Astrocyte (in vitro differentiated cells and primary cell): ENCODE data around the gene GSG1L. TPM values are rescaled to one million over a fixed set of nuclear protein-coding genes. Genes with fewer than 3 reads are reported as not detected.

Experiments used
- DNase-seq: peaks from one replicate; pipeline ENCODE4 v3.0.0-alpha.2; 2010; ENCODE audit warnings: low read depth
- FAIRE-seq: peaks from 2 replicates; lab custom pipeline; 2011; peaks lifted over from hg19 to GRCh38; lab: Jason Lieb, UNC
- H2AFZ ChIP-seq: 2 replicates; pipeline ENCODE4 v1.6.0; 2012; ENCODE audit warnings: low read depth, low read length, inconsistent platforms
- H3K27ac ChIP-seq: 2 replicates; pipeline ENCODE4 v1.5.1; 2011; ENCODE audit warnings: low read depth, low read length, inconsistent platforms
- H3K27me3 ChIP-seq: 2 replicates; pipeline ENCODE4 v1.6.0; 2011; ENCODE audit warnings: low read length, inconsistent platforms; ENCODE audit not compliant: insufficient read depth
- H3K36me3 ChIP-seq: 2 replicates; pipeline ENCODE4 v1.5.1; 2011; ENCODE audit warnings: low read length, inconsistent platforms; ENCODE audit not compliant: insufficient read depth
- H3K4me1 ChIP-seq: 2 replicates; pipeline ENCODE4 v1.5.1; 2011; ENCODE audit warnings: low read length, inconsistent platforms; ENCODE audit not compliant: insufficient read depth
- H3K4me2 ChIP-seq: 2 replicates; pipeline ENCODE4 v1.6.0; 2012; ENCODE audit warnings: low read length, inconsistent platforms
- H3K4me3 ChIP-seq: 2 replicates; pipeline ENCODE4 v1.5.1; 2011; ENCODE audit warnings: low read depth, mild to moderate bottlenecking, low read length, inconsistent platforms; ENCODE audit not compliant: insufficient read depth
- H3K79me2 ChIP-seq: 2 replicates; pipeline ENCODE4 v1.6.0; 2012; ENCODE audit warnings: mild to moderate bottlenecking, low read length, inconsistent platforms; ENCODE audit not compliant: insufficient read depth
- H3K9ac ChIP-seq: 2 replicates; pipeline ENCODE4 v1.6.0; 2012; ENCODE audit warnings: mild to moderate bottlenecking, low read length, inconsistent platforms
- H3K9me3 ChIP-seq: 2 replicates; pipeline ENCODE4 v1.5.1; 2012; ENCODE audit warnings: low read depth, mild to moderate bottlenecking, low read length, inconsistent platforms; ENCODE audit not compliant: insufficient read depth
- H4K20me1 ChIP-seq: 2 replicates; pipeline ENCODE4 v1.6.0; 2012; ENCODE audit warnings: low read length, inconsistent platforms; ENCODE audit not compliant: insufficient read depth
- H3K27ac Mint-ChIP-seq: one replicate; pipeline ENCODE4 v1.8.0; 2021; ENCODE audit warnings: mild to moderate bottlenecking, mixed read lengths; ENCODE audit not compliant: unreplicated experiment
- H3K27me3 Mint-ChIP-seq: one replicate; pipeline ENCODE4 v1.8.0; 2021; ENCODE audit warnings: low read depth, mixed read lengths; ENCODE audit not compliant: unreplicated experiment
- H3K36me3 Mint-ChIP-seq: one replicate; pipeline ENCODE4 v1.8.0; 2021; ENCODE audit warnings: low read depth, mixed read lengths; ENCODE audit not compliant: unreplicated experiment
- H3K4me1 Mint-ChIP-seq: one replicate; pipeline ENCODE4 v1.8.0; 2021; ENCODE audit warnings: low read depth, mixed read lengths; ENCODE audit not compliant: unreplicated experiment
- H3K4me3 Mint-ChIP-seq: one replicate; pipeline ENCODE4 v1.8.0; 2021; ENCODE audit warnings: mild to moderate bottlenecking, moderate library complexity, mixed read lengths; ENCODE audit not compliant: unreplicated experiment
- H3K9me3 Mint-ChIP-seq: one replicate; pipeline ENCODE4 v1.8.0; 2021; ENCODE audit warnings: mild to moderate bottlenecking, mixed read lengths; ENCODE audit not compliant: unreplicated experiment
- EZH2 ChIP-seq: IDR thresholded peaks from 2 replicates; pipeline ENCODE4 v1.6.1; 2012; ENCODE audit warnings: mild to moderate bottlenecking, low read length, inconsistent platforms; ENCODE audit not compliant: insufficient read depth
- total RNA-seq: library from RNA; stranded (reverse); gene quantifications from 2 replicates; pipeline ENCODE4 v1.2.1, GENCODE V29; 2021
- TF ChIP-seq, protein P1 (sequence below): IDR thresholded peaks from 2 replicates; pipeline ENCODE4 v1.5.1; 2011; ENCODE audit warnings: low read depth, mild to moderate bottlenecking, inconsistent platforms, low read length, moderate library complexity; ENCODE audit not compliant: insufficient read depth

GSG1L gene
- total RNA-seq, 1 donor from 2014 or later, result not detected

DNA sequence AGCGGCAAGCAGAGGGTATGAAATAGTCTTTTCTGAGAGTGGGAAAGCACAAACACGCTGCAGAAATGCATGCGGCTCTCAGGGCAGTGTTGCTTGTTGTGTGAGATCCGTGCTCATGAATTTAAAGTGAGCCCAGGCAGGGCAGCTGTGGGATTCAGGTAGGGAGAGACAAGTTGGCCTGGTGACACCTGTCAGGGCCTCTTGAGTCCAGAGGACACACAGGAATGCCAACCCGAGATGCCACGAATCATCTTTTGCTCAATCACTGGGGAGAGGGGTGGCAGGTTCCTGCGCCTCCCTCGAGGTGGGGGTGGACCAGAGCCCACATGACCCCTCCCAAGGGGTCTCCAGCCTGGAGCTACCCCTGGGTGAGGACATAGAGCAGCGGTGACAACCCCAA lies 211.9 kb downstream of the GSG1L start:
- Histone ChIP-seq H3K79me2 (no peaks in the 10 kb centered on the region), H3K4me3 (no peak overlapping the region)
- no peak overlapping the region for H3K4me3 Mint-ChIP-seq

DNA sequence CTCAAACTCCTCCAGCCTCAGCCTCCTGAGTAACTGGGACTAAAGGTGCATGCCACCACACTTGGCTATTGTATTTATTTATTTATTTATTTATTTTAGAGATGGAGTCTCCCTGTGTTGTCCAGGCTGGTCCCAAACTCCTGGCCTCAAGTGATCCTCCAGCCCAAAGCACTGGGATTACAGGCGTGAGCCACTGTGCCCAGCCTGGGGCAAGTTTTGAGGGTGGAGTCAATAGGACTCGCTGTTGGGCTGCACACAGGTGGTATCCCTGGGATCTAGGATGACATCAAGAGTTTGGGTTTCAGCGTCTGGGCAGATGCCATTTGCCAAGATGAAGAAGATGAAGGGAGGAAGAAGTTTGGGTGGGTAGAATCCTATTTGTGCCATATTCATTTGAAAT lies 213.9 kb downstream of the GSG1L start:
- H3K27me3 ChIP-seq, result peaks cover 5% of the 10 kb centered on the region
- H4K20me1 ChIP-seq, result no peaks in the 10 kb centered on the region
- H3K4me2 ChIP-seq, result no peak overlapping the region
- no peak overlapping the region for H3K27ac ChIP-seq
- H2AFZ ChIP-seq, result no peak overlapping the region
- H3K36me3 Mint-ChIP-seq, result peaks cover 5% of the 10 kb centered on the region
- no peak for DNase-seq
- H3K9me3 ChIP-seq, result no peaks in the 10 kb centered on the region
- H3K79me2 ChIP-seq, result no peaks in the 10 kb centered on the region
- TF ChIP-seq EZH2, result no peak
- TF ChIP-seq, protein P1, sequence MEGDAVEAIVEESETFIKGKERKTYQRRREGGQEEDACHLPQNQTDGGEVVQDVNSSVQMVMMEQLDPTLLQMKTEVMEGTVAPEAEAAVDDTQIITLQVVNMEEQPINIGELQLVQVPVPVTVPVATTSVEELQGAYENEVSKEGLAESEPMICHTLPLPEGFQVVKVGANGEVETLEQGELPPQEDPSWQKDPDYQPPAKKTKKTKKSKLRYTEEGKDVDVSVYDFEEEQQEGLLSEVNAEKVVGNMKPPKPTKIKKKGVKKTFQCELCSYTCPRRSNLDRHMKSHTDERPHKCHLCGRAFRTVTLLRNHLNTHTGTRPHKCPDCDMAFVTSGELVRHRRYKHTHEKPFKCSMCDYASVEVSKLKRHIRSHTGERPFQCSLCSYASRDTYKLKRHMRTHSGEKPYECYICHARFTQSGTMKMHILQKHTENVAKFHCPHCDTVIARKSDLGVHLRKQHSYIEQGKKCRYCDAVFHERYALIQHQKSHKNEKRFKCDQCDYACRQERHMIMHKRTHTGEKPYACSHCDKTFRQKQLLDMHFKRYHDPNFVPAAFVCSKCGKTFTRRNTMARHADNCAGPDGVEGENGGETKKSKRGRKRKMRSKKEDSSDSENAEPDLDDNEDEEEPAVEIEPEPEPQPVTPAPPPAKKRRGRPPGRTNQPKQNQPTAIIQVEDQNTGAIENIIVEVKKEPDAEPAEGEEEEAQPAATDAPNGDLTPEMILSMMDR, result no peak
- H3K4me3 Mint-ChIP-seq, result no peak overlapping the region
- H3K9me3 Mint-ChIP-seq, result peaks cover 4% of the 10 kb centered on the region
- no peaks in the 10 kb centered on the region for H3K36me3 ChIP-seq
- no peak overlapping the region for H3K9ac ChIP-seq
- peaks cover 5% of the 10 kb centered on the region for H3K4me1 Mint-ChIP-seq
- peaks cover 33% of the 10 kb centered on the region for H3K27me3 Mint-ChIP-seq
- FAIRE-seq, result no peak
- H3K27ac Mint-ChIP-seq, result no peak overlapping the region
- no peak overlapping the region for H3K4me3 ChIP-seq
- H3K4me1 ChIP-seq, result no peaks in the 10 kb centered on the region

More for the DNA sequence above, 211.9 kb downstream of the GSG1L start:
- Histone ChIP-seq H3K4me1 (no peaks in the 10 kb centered on the region), H3K36me3 (no peaks in the 10 kb centered on the region), H3K4me2 (no peak overlapping the region), H3K9me3 (no peaks in the 10 kb centered on the region), H3K9ac (no peak overlapping the region), H2AFZ (no peak overlapping the region), H3K27me3 (peaks cover 5% of the 10 kb centered on the region), H4K20me1 (no peaks in the 10 kb centered on the region), H3K27ac (no peak overlapping the region)
- Mint-ChIP-seq H3K4me1 (peaks cover 5% of the 10 kb centered on the region), H3K27ac (no peak overlapping the region), H3K9me3 (peaks cover 4% of the 10 kb centered on the region), H3K36me3 (peaks cover 5% of the 10 kb centered on the region), H3K27me3 (peaks cover 35% of the 10 kb centered on the region)
- FAIRE-seq (no peak), DNase-seq (no peak)
- TF ChIP-seq, protein P1, result no peak
- TF ChIP-seq EZH2, result no peak

DNA sequence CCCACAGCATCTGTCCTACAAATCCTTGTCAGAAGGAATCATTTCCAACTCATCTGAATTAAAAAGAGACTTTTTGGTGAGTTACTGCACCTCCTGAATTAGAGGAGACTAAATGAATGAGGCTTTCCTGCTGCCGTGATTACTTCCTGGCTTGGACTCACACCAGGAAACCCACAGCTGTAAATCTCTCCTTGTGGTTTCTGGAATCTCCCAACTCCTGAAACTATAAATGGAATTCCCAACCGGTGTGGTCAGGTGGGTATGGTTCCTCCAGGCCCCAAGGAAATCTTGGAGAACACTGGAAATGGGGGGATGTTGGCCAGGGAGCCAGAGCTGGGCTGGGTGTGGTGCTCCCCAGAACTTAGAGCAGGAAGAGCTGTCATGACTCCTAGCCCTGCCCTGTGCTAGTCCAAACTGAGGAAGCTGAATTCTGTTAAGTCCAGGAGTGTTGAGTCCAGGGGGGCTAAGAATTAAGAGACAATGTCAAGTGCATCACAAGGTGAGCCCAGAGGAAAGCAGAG lies 216.4 kb downstream of the GSG1L start:
- H3K36me3 ChIP-seq, result no peaks in the 10 kb centered on the region
- Mint-ChIP-seq H3K27me3 (peaks cover 35% of the 10 kb centered on the region), H3K4me1 (peaks cover 3% of the 10 kb centered on the region), H3K36me3 (peaks cover 5% of the 10 kb centered on the region), H3K27ac (no peak overlapping the region), H3K9me3 (peaks cover 4% of the 10 kb centered on the region), H3K4me3 (no peak overlapping the region)
- no peaks in the 10 kb centered on the region for H3K4me1 ChIP-seq
- no peak overlapping the region for H3K9ac ChIP-seq
- H3K4me3 ChIP-seq, result no peak overlapping the region
- FAIRE-seq (no peak), DNase-seq (peak; percentile 66)
- H3K9me3 ChIP-seq, result no peaks in the 10 kb centered on the region
- no peak overlapping the region for H2AFZ ChIP-seq
- TF ChIP-seq, protein P1, result no peak
- TF ChIP-seq EZH2, result no peak
- no peaks in the 10 kb centered on the region for H3K79me2 ChIP-seq
- no peak overlapping the region for H3K27ac ChIP-seq
- H3K4me2 ChIP-seq, result no peak overlapping the region
- H4K20me1 ChIP-seq, result no peaks in the 10 kb centered on the region
- H3K27me3 ChIP-seq, result peaks cover 10% of the 10 kb centered on the region
